T-helper 1 cell treated with Interleukin-12 subunit alpha and Interleukin-12 subunit beta and Interleukin-4 antibody, amounts not matched to agents 30 ng/mL and 1 ng/mL, for 36 hours (primary cell): ENCODE results near the gene LDLRAD3. TPM values are rescaled to one million over a fixed set of nuclear protein-coding genes. Genes with fewer than 3 reads are reported as not detected.

Experiments
- intact Hi-C: fragments of 100-400 bp; cut with micrococcal nuclease; formaldehyde crosslinking; loops from one replicate; pipeline ENCODE4 v1.15.1; 2024
- total RNA-seq: library from RNA; stranded (reverse); gene quantifications from 2 replicates; pipeline ENCODE4 v1.2.3, GENCODE V29; 2022

The LDLRAD3 gene
- total RNA-seq, 1 donor from 2014 or later: 0.15 TPM

- intact Hi-C loops: loop anchor here (2.0 kb wide), 1 partner anchor 441 kb away; no protein-coding TSS in a partner anchor
Observed at GRCh38 chr11:36264011-36264972, 320.4 kb downstream of the LDLRAD3 start.

GRCh38 chr11:36264973-36265344 is 321.1 kb downstream of the LDLRAD3 start:
- intact Hi-C loops: loop anchor here (2.0 to 5.0 kb wide), 2 partner anchors 442 to 778 kb away; no protein-coding TSS in a partner anchor

GRCh38 chr11:36265793-36266628 is 322.1 kb downstream of the LDLRAD3 start:
- intact Hi-C loops: loop anchor here (1.0 to 5.0 kb wide), 4 partner anchors 224 to 779 kb away; no protein-coding TSS in a partner anchor

GRCh38 chr11:36266767-36267166 is 322.9 kb downstream of the LDLRAD3 start:
- intact Hi-C loops: loop anchor here (1.0 to 5.0 kb wide), 3 partner anchors 224 to 779 kb away; no protein-coding TSS in a partner anchor

GRCh38 chr11:36268337-36268985 is 324.6 kb downstream of the LDLRAD3 start:
- intact Hi-C loops: loop anchor here (5.0 kb wide), 1 partner anchor 781 kb away; no protein-coding TSS in a partner anchor

GRCh38 chr11:36270701-36271100 is 326.8 kb downstream of the LDLRAD3 start:
- intact Hi-C loops: no loop called here

- intact Hi-C loops: no loop called here
Observed at GRCh38 chr11:36271794-36272407, 328.0 kb downstream of the LDLRAD3 start.

GRCh38 chr11:36273110-36273509 is 329.2 kb downstream of the LDLRAD3 start:
- intact Hi-C loops: no loop called here

GRCh38 chr11:36274414-36274813 is 330.6 kb downstream of the LDLRAD3 start:
- intact Hi-C loops: no loop called here

GRCh38 chr11:36278531-36279282 is 334.8 kb downstream of the LDLRAD3 start:
- intact Hi-C loops: no loop called here

- intact Hi-C loops: no loop called here
Observed at GRCh38 chr11:36280531-36280930, 336.7 kb downstream of the LDLRAD3 start.
